ENCODE measurements around the gene STXBP5.

- TF ChIP-seq SNAPC2 (CRISPR knock-in tag; IDR thresholded peaks at IDR 0.05) (no peak), NR2C2 (CRISPR knock-in tag; IDR thresholded peaks at IDR 0.05; ENCODE audit: borderline replicate concordance) (no peak), CTCF (CRISPR knock-in tag; IDR thresholded peaks at IDR 0.05) (no peak), RXRB (CRISPR knock-in tag; IDR thresholded peaks at IDR 0.05; ENCODE audit: borderline replicate concordance) (no peak), TBP (CRISPR knock-in tag; IDR thresholded peaks at IDR 0.05) (no peak), CENPBD1 (CRISPR knock-in tag; IDR thresholded peaks at IDR 0.05; ENCODE audit: borderline replicate concordance, low read depth) (no peak)
Observed at GRCh38 chr6:147177286-147177685, 26.9 kb upstream of the STXBP5 start.
